K562 (cell line): ENCODE results near the gene SLFN5. TPM values are rescaled to one million over a fixed set of nuclear protein-coding genes. Genes with fewer than 3 reads are reported as not detected.

Experiments used
- ATAC-seq: fragments of 200-7000 bp; cut with Tn5 transposase; 3 replicates; pipeline ENCODE4 v1.9.1; 2020; ENCODE audit warnings: moderate library complexity
- BruUV-seq: library from RNA; stranded (reverse); fragments of 400-500 nt; replicated peaks from 2 replicates; lab custom pipeline; 2021; lab: Mats Ljungman, UMichigan
- CTCF ChIA-PET: fragments of 300-600 bp; formaldehyde crosslinking; extraction: SDS; loops from one replicate; lab custom pipeline; 2021; ENCODE audit warnings: low intra/inter-chr PET ratio; lab: Yijun Ruan, JAX
- POLR2A ChIA-PET: fragments of 300-600, 350-650 bp; sonication (Branson Sonifier 250); formaldehyde crosslinking; extraction: SDS; loops from one replicate; lab custom pipeline; 2021; ENCODE audit warnings: antibody characterized with exemption, inconsistent platforms; lab: Yijun Ruan, JAX
- DNase-seq, 4 experiments: peaks; one replicate each; pipeline versions ENCODE4 v3.0.0 to v3.0.0-alpha.2; 2011 to 2018; ENCODE audit warnings: low spot score in 3 of 4, mixed read lengths in 3 of 4; ENCODE audit errors: extremely low read depth in 1 of 4
- FAIRE-seq: peaks from 2 replicates; lab custom pipeline; 2011; peaks lifted over from hg19 to GRCh38; lab: Jason Lieb, UNC
- H2AFZ ChIP-seq: 2 replicates; pipeline ENCODE4 v1.6.0; 2011; ENCODE audit warnings: low read depth, low read length, control low read depth, inconsistent platforms
- H3K27ac ChIP-seq: fragments of 200-600 bp; 3 replicates; pipeline ENCODE4 v1.8.0; 2011; ENCODE audit warnings: low read depth, mild to moderate bottlenecking, control low read depth, inconsistent platforms, low read length, moderate library complexity, mixed read lengths; ENCODE audit errors: extremely low read depth
- H3K27me3 ChIP-seq, 2 experiments: fragments of 300-600 bp in 1 of 2; 2 replicates in 1 of 2; 3 replicates in 1 of 2; pipeline versions ENCODE4 v1.6.0 to v1.8.0; 2011; ENCODE audit warnings: inconsistent platforms in 2 of 2, low read length in 2 of 2, mild to moderate bottlenecking in 1 of 2, mixed read lengths in 1 of 2, moderate library complexity in 1 of 2; ENCODE audit not compliant: control insufficient read depth in 2 of 2, insufficient read depth in 2 of 2
- H3K36me3 ChIP-seq: fragments of 300-600 bp; 3 replicates; pipeline ENCODE4 v1.8.0; 2011; ENCODE audit warnings: mild to moderate bottlenecking, low read length, inconsistent platforms; ENCODE audit not compliant: control insufficient read depth, insufficient read depth
- H3K4me1 ChIP-seq, 2 experiments: fragments of 200-600 bp in 1 of 2; replicated peaks in 1 of 2; 2 replicates in 1 of 2; 3 replicates in 1 of 2; pipeline versions ENCODE4 v1.5.1 to v1.8.0; 2011; ENCODE audit warnings: inconsistent platforms in 2 of 2, low read length in 2 of 2, mild to moderate bottlenecking in 1 of 2, mixed read lengths in 1 of 2, moderate library complexity in 1 of 2; ENCODE audit not compliant: control insufficient read depth in 2 of 2, insufficient read depth in 2 of 2
- H3K4me2 ChIP-seq: 2 replicates; pipeline ENCODE4 v1.6.1; 2011; ENCODE audit warnings: low read length, control low read depth, inconsistent platforms, mixed read lengths; ENCODE audit not compliant: insufficient read depth
- H3K4me3 ChIP-seq: fragments of 200-600 bp; sonication (generic), shearing (Covaris generic); 2 replicates; pipeline ENCODE4 v1.5.1; 2016; ENCODE audit warnings: control low read depth, inconsistent platforms
- H3K79me2 ChIP-seq: fragments of 200-600 bp; 3 replicates; pipeline ENCODE4 v1.8.0; 2011; ENCODE audit warnings: low read length, inconsistent platforms; ENCODE audit not compliant: control insufficient read depth, insufficient read depth
- H3K9ac ChIP-seq, 2 experiments: 2 replicates each; pipeline versions ENCODE4 v1.6.0 to v1.6.1; 2011; ENCODE audit warnings: low read depth in 2 of 2, low read length in 2 of 2, control low read depth in 1 of 2, inconsistent platforms in 1 of 2, mild to moderate bottlenecking in 1 of 2, mixed read lengths in 1 of 2; ENCODE audit not compliant: insufficient read depth in 1 of 2
- H3K9me1 ChIP-seq: one replicate; pipeline ENCODE4 v1.6.0; 2011; ENCODE audit warnings: inconsistent platforms, mild to moderate bottlenecking, low read length, moderate library complexity; ENCODE audit not compliant: control insufficient read depth, insufficient read depth
- H3K9me3 ChIP-seq: replicated peaks from 2 replicates; pipeline ENCODE4 v1.5.1; 2011; ENCODE audit warnings: low read depth, low read length, inconsistent platforms; ENCODE audit not compliant: control insufficient read depth, insufficient read depth
- H4K20me1 ChIP-seq: replicated peaks from 2 replicates; pipeline ENCODE4 v1.6.1; 2011; ENCODE audit warnings: low read length, inconsistent platforms, mixed read lengths; ENCODE audit not compliant: control insufficient read depth, insufficient read depth
- HNRNPL ChIP-seq: fragments of 200-400 bp; formaldehyde crosslinking; IDR thresholded peaks from 2 replicates; pipeline ENCODE4 v1.6.1; 2017; ENCODE audit warnings: low read depth, mild to moderate bottlenecking, low read length
- IFI16 ChIP-seq: fragments of 250-450 bp; sonication (Bioruptor Pico); IDR thresholded peaks from 2 replicates; pipeline ENCODE4 v2.1.2; 2022; ENCODE audit warnings: mild to moderate bottlenecking, inconsistent platforms
- MTA1 ChIP-seq: fragments of 450-650 bp; IDR thresholded peaks from 2 replicates; pipeline ENCODE4 v1.6.1; 2017; ENCODE audit warnings: borderline replicate concordance
- RFX5 ChIP-seq: IDR thresholded peaks from 2 replicates; pipeline ENCODE4 v1.6.1; 2011; ENCODE audit warnings: low read depth, mild to moderate bottlenecking, improper control_type of control experiment, low read length
- SIRT6 ChIP-seq: IDR thresholded peaks from one replicate; pipeline ENCODE4 v1.6.1; 2012; ENCODE audit warnings: low read depth, mild to moderate bottlenecking, control low read depth, inconsistent platforms, low read length, moderate library complexity
- ZKSCAN3 ChIP-seq: fragments of 250-450 bp; sonication (Bioruptor Pico); IDR thresholded peaks from 2 replicates; pipeline ENCODE4 v1.4.0; 2020
- WGBS: fragments of 100-300 bp; shearing (Covaris generic); methylation state at CpG from one replicate; pipeline ENCODE4 v1.1.6; 2016; ENCODE audit warnings: low coverage, mixed read lengths; ENCODE audit not compliant: insufficient coverage; ENCODE audit errors: missing lambda C conversion rate; 5-methylcytosine and 5-hydroxymethylcytosine counted together
- in situ Hi-C: fragments of 300-500 bp; cut with MboI; formaldehyde crosslinking; loops from 4 replicates; pipeline ENCODE4 v1.15.0; 2018; ENCODE audit warnings: inconsistent platforms, mixed read lengths
- intact Hi-C: fragments of 100-400 bp; cut with micrococcal nuclease; formaldehyde crosslinking; loops from 2 replicates; pipeline ENCODE4 v1.14.2; 2022
- polyA plus RNA-seq, 8 experiments: library from polyadenylated mRNA; depleted of rRNA in 4 of 8; stranded (reverse) in 5 of 8; unstranded in 3 of 8; fragments of >200 nt; fragmentation: Nextera tagmentation in 2 of 8; fragmentation: Illumina TruSeq in 1 of 8; extraction: Ambion mirVana in 2 of 8; extraction: Trizol in 1 of 8; gene quantifications; 2 replicates each; pipeline versions ENCODE4 v1.2.1 to v1.2.3, GENCODE V29; 2011 to 2014; ENCODE audit warnings: inconsistent platforms in 1 of 8, missing spikeins in 1 of 8
- total RNA-seq, 7 experiments: library from RNA; depleted of rRNA in 6 of 7; stranded (reverse); fragments of >200 nt in 6 of 7; fragmentation: Illumina TruSeq in 2 of 7; extraction: Trizol in 2 of 7; gene quantifications; 2 replicates each; pipeline versions ENCODE4 v1.2.1 to v1.2.3, GENCODE V29; 2011 to 2021; ENCODE audit warnings: low replicate concordance in 1 of 7
- TF ChIP-seq, protein P1 (sequence below): fragments of 200-800 bp; sonication (Bioruptor generic); IDR thresholded peaks from 2 replicates; pipeline ENCODE4 v1.6.1; 2017; ENCODE audit warnings: missing genetic modification characterization, missing compliant biosample characterization
- TF ChIP-seq, protein P2 (sequence below): IDR thresholded peaks from 2 replicates; pipeline ENCODE4 v1.6.1; 2011; ENCODE audit warnings: borderline replicate concordance, low read depth, mild to moderate bottlenecking, moderate library complexity, low read length; ENCODE audit not compliant: insufficient read depth, poor library complexity, severe bottlenecking
- TF ChIP-seq, protein P3 (sequence below), 2 experiments: fragments of 450-650 bp in 1 of 2; sonication (generic) in 1 of 2; formaldehyde crosslinking in 1 of 2; IDR thresholded peaks in 1 of 2; conservative IDR thresholded peaks in 1 of 2; 2 replicates each; pipeline versions ENCODE4 v1.6.1 to v1.8.1; 2016 to 2023; ENCODE audit warnings: mild to moderate bottlenecking in 2 of 2, moderate library complexity in 2 of 2, inconsistent platforms in 1 of 2, missing genetic modification reagents in 1 of 2

SLFN5 gene
- total and polyA plus RNA-seq, 9 of the 15 experiments (the other 6 are each of a cell fraction or from before 2014, with no cell fraction given): under 0.01 to 0.18 (median 0.04) TPM; not detected in 1

DNA sequence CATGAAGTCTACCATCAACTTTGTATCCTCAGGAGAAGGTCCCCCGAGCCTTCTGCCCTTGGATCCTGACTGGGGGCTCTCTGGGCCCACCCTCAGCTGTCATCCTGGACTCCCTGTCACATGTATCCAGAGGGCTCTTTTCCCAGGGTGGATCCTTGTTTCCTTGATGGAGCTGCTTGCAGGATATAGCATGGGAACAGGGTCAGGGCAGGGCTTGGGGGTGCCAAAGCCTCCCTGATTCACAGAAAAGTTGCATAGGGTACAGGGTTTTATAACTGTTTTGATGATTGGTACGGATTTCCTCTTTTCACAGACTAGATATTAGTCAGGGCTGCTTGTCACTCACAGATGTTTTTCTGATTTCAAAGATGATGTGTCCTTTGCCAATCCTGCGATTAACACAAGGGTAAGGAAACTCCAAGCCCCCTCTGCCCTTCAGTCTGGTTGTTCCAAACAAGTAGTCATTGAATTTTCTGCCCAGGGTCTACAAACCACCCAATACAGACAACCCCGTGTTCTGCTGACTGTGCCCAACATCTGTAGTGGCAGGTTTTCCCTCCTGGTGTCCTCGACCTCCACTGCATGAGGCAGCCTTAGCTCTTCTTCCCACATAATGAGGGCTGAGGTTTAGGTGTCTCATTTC, 28.1 kb upstream of the SLFN5 start:
- H3K36me3 ChIP-seq: no peaks in the 10 kb centered on the region
- no peak overlapping the region for H3K9ac ChIP-seq
- BruUV-seq: no TSS peak
- H3K27me3 ChIP-seq: peaks cover 5 to 14% of the 10 kb centered on the region in 2 experiments; a peak in 2 of 5 replicates
- ATAC-seq (no peak), FAIRE-seq (no peak), DNase-seq (no peak)
- H3K9me3 ChIP-seq: no peaks in the 10 kb centered on the region
- no peaks in the 10 kb centered on the region for H4K20me1 ChIP-seq
- no peak overlapping the region for H3K4me3 ChIP-seq
- in situ Hi-C loops: no loop called here
- no peak overlapping the region for H2AFZ ChIP-seq
- CTCF ChIA-PET: no interaction called here
- TF ChIP-seq, protein P1, sequence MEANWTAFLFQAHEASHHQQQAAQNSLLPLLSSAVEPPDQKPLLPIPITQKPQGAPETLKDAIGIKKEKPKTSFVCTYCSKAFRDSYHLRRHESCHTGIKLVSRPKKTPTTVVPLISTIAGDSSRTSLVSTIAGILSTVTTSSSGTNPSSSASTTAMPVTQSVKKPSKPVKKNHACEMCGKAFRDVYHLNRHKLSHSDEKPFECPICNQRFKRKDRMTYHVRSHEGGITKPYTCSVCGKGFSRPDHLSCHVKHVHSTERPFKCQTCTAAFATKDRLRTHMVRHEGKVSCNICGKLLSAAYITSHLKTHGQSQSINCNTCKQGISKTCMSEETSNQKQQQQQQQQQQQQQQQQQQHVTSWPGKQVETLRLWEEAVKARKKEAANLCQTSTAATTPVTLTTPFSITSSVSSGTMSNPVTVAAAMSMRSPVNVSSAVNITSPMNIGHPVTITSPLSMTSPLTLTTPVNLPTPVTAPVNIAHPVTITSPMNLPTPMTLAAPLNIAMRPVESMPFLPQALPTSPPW (CRISPR knock-in tag): no peak
- no peak for TF ChIP-seq MTA1
- TF ChIP-seq, protein P2, sequence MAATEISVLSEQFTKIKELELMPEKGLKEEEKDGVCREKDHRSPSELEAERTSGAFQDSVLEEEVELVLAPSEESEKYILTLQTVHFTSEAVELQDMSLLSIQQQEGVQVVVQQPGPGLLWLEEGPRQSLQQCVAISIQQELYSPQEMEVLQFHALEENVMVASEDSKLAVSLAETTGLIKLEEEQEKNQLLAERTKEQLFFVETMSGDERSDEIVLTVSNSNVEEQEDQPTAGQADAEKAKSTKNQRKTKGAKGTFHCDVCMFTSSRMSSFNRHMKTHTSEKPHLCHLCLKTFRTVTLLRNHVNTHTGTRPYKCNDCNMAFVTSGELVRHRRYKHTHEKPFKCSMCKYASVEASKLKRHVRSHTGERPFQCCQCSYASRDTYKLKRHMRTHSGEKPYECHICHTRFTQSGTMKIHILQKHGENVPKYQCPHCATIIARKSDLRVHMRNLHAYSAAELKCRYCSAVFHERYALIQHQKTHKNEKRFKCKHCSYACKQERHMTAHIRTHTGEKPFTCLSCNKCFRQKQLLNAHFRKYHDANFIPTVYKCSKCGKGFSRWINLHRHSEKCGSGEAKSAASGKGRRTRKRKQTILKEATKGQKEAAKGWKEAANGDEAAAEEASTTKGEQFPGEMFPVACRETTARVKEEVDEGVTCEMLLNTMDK: no peak
- TF ChIP-seq SIRT6: no peak
- TF ChIP-seq RFX5: no peak
- no peak for TF ChIP-seq IFI16 (CRISPR knock-in tag)
- no peak for TF ChIP-seq HNRNPL
- TF ChIP-seq, protein P3, sequence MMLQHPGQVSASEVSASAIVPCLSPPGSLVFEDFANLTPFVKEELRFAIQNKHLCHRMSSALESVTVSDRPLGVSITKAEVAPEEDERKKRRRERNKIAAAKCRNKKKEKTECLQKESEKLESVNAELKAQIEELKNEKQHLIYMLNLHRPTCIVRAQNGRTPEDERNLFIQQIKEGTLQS (IDR thresholded peaks at IDR 0.05): no peak
- TF ChIP-seq, protein P3 (CRISPR knock-in tag; conservative IDR thresholded peaks at IDR 0.05): no peak
- no peak for TF ChIP-seq ZKSCAN3 (CRISPR knock-in tag)
- intact Hi-C loops: no loop called here
- H3K27ac ChIP-seq: no peak overlapping the region
- POLR2A ChIA-PET: no interaction called here
- WGBS: 3% methylated on average over 5 of the region's 5 CpGs
- H3K79me2 ChIP-seq: no peaks in the 10 kb centered on the region
- no peak overlapping the region for H3K4me2 ChIP-seq
- no peaks in the 10 kb centered on the region for H3K4me1 ChIP-seq
- no peaks in the 10 kb centered on the region for H3K9me1 ChIP-seq
